B cell (primary cell): Measurements from ENCODE around the gene MRPS12. TPM values are rescaled to one million over a fixed set of nuclear protein-coding genes. Genes with fewer than 3 reads are reported as not detected.

Source experiments
- ATAC-seq: fragments of 200-7000 bp; cut with Tn5 transposase; one replicate; pipeline ENCODE4 v1.10.0; 2021; ENCODE audit warnings: low read depth, mild to moderate bottlenecking, moderate number of reproducible peaks, moderate library complexity
- CTCF ChIA-PET: fragments of 350-600 bp; sonication (Branson Sonifier 250); formaldehyde crosslinking; loops from one replicate; lab custom pipeline; 2021; ENCODE audit warnings: antibody characterized with exemption, inconsistent platforms; lab: Charles Lee
- POLR2A ChIA-PET: fragments of 350-600 bp; sonication (Branson Sonifier 250); formaldehyde crosslinking; loops from one replicate; lab custom pipeline; 2021; ENCODE audit warnings: antibody characterized with exemption; lab: Charles Lee
- DNase-seq: peaks from one replicate; pipeline ENCODE4 v3.0.0; 2013
- H2AFZ ChIP-seq: 2 replicates; pipeline ENCODE4 v1.6.1; 2012; ENCODE audit warnings: mild to moderate bottlenecking, low read depth, low read length; ENCODE audit not compliant: insufficient read depth, poor library complexity, severe bottlenecking
- H3K27ac ChIP-seq, 2 donors: 1 replicate in 1 of 2; 2 replicates in 1 of 2; pipeline ENCODE4 v1.5.1; 2012 to 2013; ENCODE audit warnings: low read length in 2 of 2, mild to moderate bottlenecking in 2 of 2, moderate library complexity in 1 of 2
- H3K27me3 ChIP-seq, 4 experiments: fragments of 200-600 bp in 1 of 4; sonication (generic) in 1 of 4; replicated peaks in 1 of 4; 1 replicate in 2 of 4; 2 replicates in 2 of 4; pipeline versions ENCODE4 v1.6.1 to v1.7.0; 2013 to 2016; ENCODE audit warnings: low read length in 3 of 4, mild to moderate bottlenecking in 2 of 4, mixed read lengths in 1 of 4, moderate library complexity in 1 of 4; ENCODE audit not compliant: insufficient read depth in 4 of 4, control insufficient read depth in 3 of 4; ENCODE audit errors: control extremely low read depth in 1 of 4
- H3K36me3 ChIP-seq, 2 experiments: replicated peaks in 1 of 2; 1 replicate in 1 of 2; 2 replicates in 1 of 2; pipeline versions ENCODE4 v1.6.1 to v1.7.1; 2013; ENCODE audit warnings: low read length in 1 of 2; ENCODE audit not compliant: insufficient read depth in 2 of 2, control insufficient read depth in 1 of 2; ENCODE audit errors: control extremely low read depth in 1 of 2, extremely low read depth in 1 of 2
- H3K4me1 ChIP-seq, 2 donors: fragments of 200-600 bp in 1 of 2; sonication (generic) in 1 of 2; 1 replicate in 1 of 2; 2 replicates in 1 of 2; pipeline versions ENCODE4 v1.5.1 to v1.6.1; 2013 to 2017; ENCODE audit warnings: low read length in 2 of 2; ENCODE audit not compliant: control insufficient read depth in 2 of 2, insufficient read depth in 2 of 2
- H3K4me2 ChIP-seq: replicated peaks from 2 replicates; pipeline ENCODE3; 2012; ENCODE audit warnings: mild to moderate bottlenecking, low read depth, low read length; ENCODE audit not compliant: poor library complexity, severe bottlenecking
- H3K4me3 ChIP-seq, 5 experiments: fragments of 200-600 bp in 1 of 5; sonication (generic) in 1 of 5; 1 replicate in 3 of 5; 2 replicates in 2 of 5; pipeline versions ENCODE4 v1.5.1 to v1.7.0; 2011 to 2016; ENCODE audit warnings: low read length in 4 of 5, mild to moderate bottlenecking in 4 of 5, low read depth in 2 of 5, control low read depth in 1 of 5, moderate library complexity in 1 of 5; ENCODE audit not compliant: insufficient read depth in 1 of 5; ENCODE audit errors: control extremely low read depth in 1 of 5, extremely low read depth in 1 of 5
- H3K79me2 ChIP-seq: fragments of 200-600 bp; sonication (generic); one replicate; pipeline ENCODE4 v1.6.0; 2016; ENCODE audit warnings: low read length; ENCODE audit not compliant: control insufficient read depth, insufficient read depth
- H3K9ac ChIP-seq: fragments of 200-600 bp; sonication (generic); 2 replicates; pipeline ENCODE4 v1.6.1; 2017; ENCODE audit warnings: mild to moderate bottlenecking, low read length, moderate library complexity
- H3K9me3 ChIP-seq, 3 donors: one replicate each; pipeline versions ENCODE4 v1.6.1 to v1.7.1; 2013; ENCODE audit warnings: low read length in 2 of 3; ENCODE audit not compliant: control insufficient read depth in 2 of 3, insufficient read depth in 1 of 3; ENCODE audit errors: control extremely low read depth in 1 of 3
- H4K20me1 ChIP-seq: 2 replicates; pipeline ENCODE4 v1.6.0; 2012; ENCODE audit warnings: mild to moderate bottlenecking, low read length; ENCODE audit not compliant: insufficient read depth, control insufficient read depth, poor library complexity, severe bottlenecking
- H3K27ac Mint-ChIP-seq: one replicate; pipeline ENCODE4 v1.8.0; 2021; ENCODE audit warnings: mixed read lengths
- H3K27me3 Mint-ChIP-seq: one replicate; pipeline ENCODE4 v1.8.0; 2021; ENCODE audit warnings: mixed read lengths
- H3K4me1 Mint-ChIP-seq: one replicate; pipeline ENCODE4 v1.8.0; 2021; ENCODE audit warnings: mixed read lengths
- H3K4me3 Mint-ChIP-seq: one replicate; pipeline ENCODE4 v1.8.0; 2021; ENCODE audit warnings: mixed read lengths
- H3K9me3 Mint-ChIP-seq: one replicate; pipeline ENCODE4 v1.8.0; 2022; ENCODE audit warnings: mixed read lengths; ENCODE audit not compliant: insufficient read depth
- EZH2 ChIP-seq: IDR thresholded peaks from 2 replicates; pipeline ENCODE4 v1.6.1; 2012; ENCODE audit warnings: borderline replicate concordance, low read depth, mild to moderate bottlenecking, moderate library complexity, low read length; ENCODE audit not compliant: insufficient read depth, poor library complexity, severe bottlenecking
- WGBS: methylation state at CpG from one replicate; pipeline ENCODE4 v1.1.5; 2013; ENCODE audit warnings: missing lambda C conversion rate; ENCODE audit not compliant: insufficient coverage; 5-methylcytosine and 5-hydroxymethylcytosine counted together
- intact Hi-C: fragments of 100-400 bp; cut with micrococcal nuclease; formaldehyde crosslinking; loops from one replicate; pipeline ENCODE4 v1.10.0; 2022
- polyA plus RNA-seq: library from polyadenylated mRNA; depleted of rRNA; stranded (reverse); fragments of >200 nt; gene quantifications from 2 replicates; pipeline ENCODE4 v1.2.3, GENCODE V29; 2012
- total RNA-seq, 2 donors: library from RNA; stranded (reverse); fragments of 120-200 nt in 1 of 2; gene quantifications; 1 replicate in 1 of 2; 2 replicates in 1 of 2; pipeline versions ENCODE4 v1.2.3 to v1.2.4, GENCODE V29; 2013 to 2022
- TF ChIP-seq, protein P1 (sequence below): fragments of 200-600 bp; IDR thresholded peaks from one replicate; pipeline ENCODE4 v1.8.0; 2022; ENCODE audit warnings: antibody characterized with exemption, mild to moderate bottlenecking

The MRPS12 gene
- total and polyA plus RNA-seq, 2 donors (not counting 1 experiment from before 2014, with no cell fraction given), result 27.0 to 30.3 TPM

DNA sequence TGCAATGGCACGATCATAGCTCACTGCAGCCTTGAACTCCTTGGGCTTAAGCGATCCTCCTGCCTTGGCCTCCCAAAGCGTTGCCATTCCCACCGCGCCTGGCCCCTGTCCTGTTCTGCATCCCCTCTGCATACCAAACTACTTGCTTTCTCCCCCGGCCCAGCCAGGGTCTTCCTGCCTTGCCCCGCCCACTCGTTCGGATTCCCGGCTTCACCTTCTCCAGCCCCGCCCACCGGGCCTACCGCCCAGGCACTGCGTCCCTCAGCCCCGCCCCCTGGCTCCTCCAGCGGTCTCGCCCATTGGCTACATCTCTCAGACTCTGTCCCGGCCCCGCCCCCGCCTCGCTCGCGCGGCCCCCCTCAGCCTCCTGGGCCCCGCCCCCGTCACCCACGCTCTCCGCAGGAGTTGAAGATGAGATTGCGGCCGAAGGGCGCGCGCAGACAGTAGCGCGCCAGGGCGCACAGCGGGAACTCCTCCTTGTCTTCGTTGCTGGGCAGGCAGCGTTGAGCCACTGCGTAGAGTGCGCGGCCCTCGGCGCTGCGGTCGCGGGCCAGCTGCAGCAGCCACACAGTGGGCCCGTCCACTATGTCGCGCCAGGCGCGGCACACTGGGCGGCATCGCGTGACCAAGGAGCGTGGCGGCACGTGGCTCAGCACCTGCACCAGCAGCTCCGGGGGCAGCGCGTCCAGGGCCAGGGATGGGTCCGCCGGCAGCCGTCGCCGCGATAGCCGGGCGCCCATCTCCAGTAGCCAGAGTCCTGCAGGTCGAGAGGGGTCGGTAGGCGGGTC, 19.0 kb downstream of the MRPS12 start:
- peaks cover 0 to 23% (median 2%) of the 10 kb centered on the region in 4 experiments for H3K27me3 ChIP-seq
- H3K27ac ChIP-seq, result no peak overlapping the region
- TF ChIP-seq EZH2, result no peak
- TF ChIP-seq, protein P1, sequence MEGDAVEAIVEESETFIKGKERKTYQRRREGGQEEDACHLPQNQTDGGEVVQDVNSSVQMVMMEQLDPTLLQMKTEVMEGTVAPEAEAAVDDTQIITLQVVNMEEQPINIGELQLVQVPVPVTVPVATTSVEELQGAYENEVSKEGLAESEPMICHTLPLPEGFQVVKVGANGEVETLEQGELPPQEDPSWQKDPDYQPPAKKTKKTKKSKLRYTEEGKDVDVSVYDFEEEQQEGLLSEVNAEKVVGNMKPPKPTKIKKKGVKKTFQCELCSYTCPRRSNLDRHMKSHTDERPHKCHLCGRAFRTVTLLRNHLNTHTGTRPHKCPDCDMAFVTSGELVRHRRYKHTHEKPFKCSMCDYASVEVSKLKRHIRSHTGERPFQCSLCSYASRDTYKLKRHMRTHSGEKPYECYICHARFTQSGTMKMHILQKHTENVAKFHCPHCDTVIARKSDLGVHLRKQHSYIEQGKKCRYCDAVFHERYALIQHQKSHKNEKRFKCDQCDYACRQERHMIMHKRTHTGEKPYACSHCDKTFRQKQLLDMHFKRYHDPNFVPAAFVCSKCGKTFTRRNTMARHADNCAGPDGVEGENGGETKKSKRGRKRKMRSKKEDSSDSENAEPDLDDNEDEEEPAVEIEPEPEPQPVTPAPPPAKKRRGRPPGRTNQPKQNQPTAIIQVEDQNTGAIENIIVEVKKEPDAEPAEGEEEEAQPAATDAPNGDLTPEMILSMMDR, result no peak
- peaks cover 10 to 12% of the 10 kb centered on the region in 2 donors for H3K4me1 ChIP-seq
- 12% methylated on average over 72 of the region's 72 CpGs for WGBS
- H3K4me3 ChIP-seq, result peak overlapping the region in 4 of 5 experiments; percentile 13 to 54 (median 39)
- H3K27me3 Mint-ChIP-seq, result peaks cover 34% of the 10 kb centered on the region
- H2AFZ ChIP-seq, result peak overlapping the region; percentile 73
- peak overlapping the region; percentile 58 for H3K9ac ChIP-seq
- H3K27ac Mint-ChIP-seq, result no peak overlapping the region
- H3K4me1 Mint-ChIP-seq, result peaks cover 12% of the 10 kb centered on the region
- ChIA-PET POLR2A (no interaction called here), CTCF (no interaction called here)
- peak overlapping the region; percentile 85 for H3K4me2 ChIP-seq
- intact Hi-C loops, result no loop called here
- no peaks in the 10 kb centered on the region for H3K9me3 Mint-ChIP-seq
- peak; percentile 92 for ATAC-seq
- H3K79me2 ChIP-seq, result no peaks in the 10 kb centered on the region
- peak; percentile 78 for DNase-seq
- H4K20me1 ChIP-seq, result no peaks in the 10 kb centered on the region
- H3K36me3 ChIP-seq, result no peaks in the 10 kb centered on the region
- H3K4me3 Mint-ChIP-seq, result peak overlapping the region; percentile 83
- peaks cover 0 to 19% (median 0%) of the 10 kb centered on the region in 3 donors for H3K9me3 ChIP-seq

DNA sequence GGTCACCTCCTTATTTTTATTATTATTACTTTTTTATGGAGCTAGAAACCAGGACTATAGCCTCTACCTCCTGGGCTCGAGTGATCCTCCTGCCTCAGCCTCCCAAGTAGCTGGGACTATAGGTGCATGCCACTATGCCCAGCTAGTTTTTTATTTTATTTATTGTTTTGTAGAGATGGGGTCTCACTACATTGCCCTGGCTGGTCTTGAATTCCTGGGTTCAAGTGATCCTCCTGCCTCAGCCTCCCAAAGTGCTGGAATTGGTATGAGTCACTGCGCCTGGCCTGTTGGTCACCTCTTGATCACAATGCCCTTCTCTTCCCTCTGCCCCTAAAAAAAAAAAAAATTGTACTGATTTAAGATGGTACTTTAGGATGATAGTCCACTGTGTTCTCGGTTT, 20.4 kb downstream of the MRPS12 start:
- CTCF ChIA-PET, result no interaction called here
- Mint-ChIP-seq H3K27me3 (peaks cover 34% of the 10 kb centered on the region), H3K27ac (no peak overlapping the region), H3K4me3 (no peak overlapping the region), H3K9me3 (no peaks in the 10 kb centered on the region), H3K4me1 (peaks cover 12% of the 10 kb centered on the region)
- Histone ChIP-seq H3K36me3 (no peaks in the 10 kb centered on the region), H3K4me2 (no peak overlapping the region), H3K79me2 (no peaks in the 10 kb centered on the region), H3K9me3 (peaks cover 0 to 12% (median 0%) of the 10 kb centered on the region in 3 donors), H3K9ac (no peak overlapping the region), H2AFZ (no peak overlapping the region), H4K20me1 (no peaks in the 10 kb centered on the region), H3K27ac (no peak overlapping the region), H3K4me3 (no peak overlapping the region), H3K27me3 (peaks cover 0 to 23% (median 2%) of the 10 kb centered on the region in 4 experiments), H3K4me1 (peaks cover 10 to 12% of the 10 kb centered on the region in 2 donors)
- TF ChIP-seq, protein P1, result no peak
- TF ChIP-seq EZH2, result no peak
- POLR2A ChIA-PET, result no interaction called here
- ATAC-seq, result no peak
- 67% methylated on average over 1 of the region's 3 CpGs for WGBS
- DNase-seq, result no peak
- intact Hi-C loops, result no loop called here
